RPMI7951 (cell line): ENCODE results near the gene STARD3NL. TPM values are rescaled to one million over a fixed set of nuclear protein-coding genes. Genes with fewer than 3 reads are reported as not detected.
"Not testable (repeated sequence)": the region's sequence is repeated elsewhere in the genome, so short reads cannot be mapped to it uniquely, and the experiment has no call there.

Experiments
- DNase-seq: peaks from one replicate; pipeline ENCODE4 v3.0.0-alpha.2; 2012; ENCODE audit warnings: low read depth
- total RNA-seq: library from RNA; depleted of rRNA; stranded (reverse); fragments of >200 nt; shearing (Covaris generic); gene quantifications from 2 replicates; pipeline ENCODE4 v1.2.3, GENCODE V29; 2014

The STARD3NL gene
- total RNA-seq, 1 experiment from 2014 or later, result 189 TPM

- DNase-seq, result peak; percentile 62
These were observed 44.5 kb downstream of the STARD3NL start for GRCh38 chr7:38222481-38223096.

- DNase-seq, result no peak
These were observed 45.3 kb downstream of the STARD3NL start for GRCh38 chr7:38223306-38223705.

- no peak for DNase-seq
These were observed 46.3 kb downstream of the STARD3NL start for GRCh38 chr7:38224392-38224791.

- DNase-seq, result peak; percentile 78
These were observed 51.3 kb downstream of the STARD3NL start for GRCh38 chr7:38229386-38229785.

- DNase-seq, result no peak
These were observed 52.0 kb downstream of the STARD3NL start for GRCh38 chr7:38229884-38230642.

GRCh38 chr7:38232502-38233366, 54.7 kb downstream of the STARD3NL start:
- peak; percentile 37 for DNase-seq

- not testable (repeated sequence) for DNase-seq
These were observed 56.7 kb downstream of the STARD3NL start for GRCh38 chr7:38234759-38235158.

- DNase-seq, result no peak
These were observed 57.6 kb downstream of the STARD3NL start for GRCh38 chr7:38235606-38236005.

- not testable (repeated sequence) for DNase-seq
These were observed 61.1 kb downstream of the STARD3NL start for GRCh38 chr7:38239129-38239528.

GRCh38 chr7:38241071-38241470, 63.0 kb downstream of the STARD3NL start:
- DNase-seq, result no peak

- DNase-seq, result no peak
These were observed 64.8 kb downstream of the STARD3NL start for GRCh38 chr7:38242814-38243213.

- not testable (repeated sequence) for DNase-seq
These were observed 65.3 kb downstream of the STARD3NL start for GRCh38 chr7:38243345-38243744.

GRCh38 chr7:38244516-38244915, 66.5 kb downstream of the STARD3NL start:
- no peak for DNase-seq

GRCh38 chr7:38245409-38245977, 67.4 kb downstream of the STARD3NL start:
- no peak for DNase-seq

GRCh38 chr7:38248069-38248567, 70.1 kb downstream of the STARD3NL start:
- DNase-seq, result no peak

- DNase-seq, result not testable (repeated sequence)
These were observed 71.8 kb downstream of the STARD3NL start for GRCh38 chr7:38249849-38250248.

- no peak for DNase-seq
These were observed 79.3 kb downstream of the STARD3NL start for GRCh38 chr7:38257350-38257677.

GRCh38 chr7:38259157-38259556, 81.1 kb downstream of the STARD3NL start:
- DNase-seq, result not testable (repeated sequence)

- not testable (repeated sequence) for DNase-seq
These were observed 83.6 kb downstream of the STARD3NL start for GRCh38 chr7:38261601-38262000.

- DNase-seq, result not testable (repeated sequence)
These were observed 84.0 kb downstream of the STARD3NL start for GRCh38 chr7:38262026-38262425.

GRCh38 chr7:38262545-38262944, 84.5 kb downstream of the STARD3NL start:
- no peak for DNase-seq

- not testable (repeated sequence) for DNase-seq
These were observed 85.2 kb downstream of the STARD3NL start for GRCh38 chr7:38263274-38263673.
